Peyer's patch (tissue), 4 donors: ENCODE data around the gene GLI3. TPM values are rescaled to one million over a fixed set of nuclear protein-coding genes. Genes with fewer than 3 reads are reported as not detected.

ENCODE experiments used
- DNase-seq, 3 donors: peaks; one replicate each; pipeline ENCODE4 v3.0.0-alpha.2; 2017 to 2019
- H3K27ac ChIP-seq, 4 donors: fragments of 200-600 bp; sonication (generic); one replicate each; pipeline ENCODE4 v1.5.1; 2016 to 2019
- H3K27me3 ChIP-seq, 2 donors: fragments of 200-600 bp; sonication (generic); one replicate each; pipeline ENCODE4 v1.5.1; 2019
- H3K36me3 ChIP-seq, 3 donors: fragments of 200-600 bp; sonication (generic); one replicate each; pipeline ENCODE4 v1.5.1; 2016 to 2019
- H3K4me1 ChIP-seq, 4 donors: fragments of 200-600 bp; sonication (generic); one replicate each; pipeline ENCODE4 v1.5.1; 2016 to 2019
- H3K4me3 ChIP-seq, 4 donors: fragments of 200-600 bp; sonication (generic); 1 replicate in 3 of 4; 2 replicates in 1 of 4; pipeline ENCODE4 v1.5.1; 2016 to 2019; ENCODE audit warnings: mild to moderate bottlenecking in 1 of 4
- H3K9me3 ChIP-seq, 4 donors: fragments of 200-600 bp; sonication (generic); one replicate each; pipeline ENCODE4 v1.5.1; 2016 to 2019; ENCODE audit warnings: mild to moderate bottlenecking in 1 of 4
- CTCF ChIP-seq, 6 experiments: fragments of 450-650 bp in 4 of 6; fragments of 200-600 bp in 2 of 6; sonication (generic) in 1 of 6; IDR thresholded peaks; one replicate each; pipeline ENCODE4 v1.5.1; 2017 to 2019; ENCODE audit warnings: antibody characterized with exemption in 6 of 6, mild to moderate bottlenecking in 3 of 6, moderate library complexity in 1 of 6
- POLR2A ChIP-seq, 2 donors: fragments of 450-650 bp; IDR thresholded peaks; one replicate each; pipeline ENCODE4 v1.5.1; 2017; ENCODE audit warnings: antibody characterized with exemption in 2 of 2, mild to moderate bottlenecking in 2 of 2, moderate library complexity in 2 of 2
- total RNA-seq, 4 donors: library from RNA; depleted of rRNA; stranded (reverse); fragments of >200 nt; gene quantifications; one replicate each; pipeline ENCODE4 v1.1.0, GENCODE V29; 2016

The GLI3 gene
- total RNA-seq, 4 donors from 2014 or later: 0.53 to 30.5 (median 3.1) TPM

GRCh38 chr7:42174391-42174912 is 62.6 kb downstream of the GLI3 start:
- TF ChIP-seq CTCF (IDR thresholded peaks at IDR 0.05) (no peak), POLR2A (IDR thresholded peaks at IDR 0.05) (no peak)
- DNase-seq: no peak
- Histone ChIP-seq H3K27me3 (no peaks in the 10 kb centered on the region), H3K36me3 (no peaks in the 10 kb centered on the region), H3K27ac (peak overlapping the region in 1 of 4 donors; percentile 35), H3K9me3 (no peaks in the 10 kb centered on the region), H3K4me3 (no peak overlapping the region), H3K4me1 (no peaks in the 10 kb centered on the region)

GRCh38 chr7:42170724-42171123 is 66.3 kb downstream of the GLI3 start:
- H3K27ac ChIP-seq: no peak overlapping the region
- H3K36me3 ChIP-seq: no peaks in the 10 kb centered on the region
- no peak for DNase-seq
- H3K9me3 ChIP-seq: no peaks in the 10 kb centered on the region
- no peak overlapping the region for H3K4me3 ChIP-seq
- no peaks in the 10 kb centered on the region for H3K27me3 ChIP-seq
- TF ChIP-seq POLR2A (IDR thresholded peaks at IDR 0.05) (no peak), CTCF (IDR thresholded peaks at IDR 0.05) (no peak)
- H3K4me1 ChIP-seq: no peaks in the 10 kb centered on the region

- Histone ChIP-seq H3K4me1 (no peaks in the 10 kb centered on the region), H3K4me3 (no peak overlapping the region), H3K27ac (no peak overlapping the region), H3K36me3 (no peaks in the 10 kb centered on the region), H3K9me3 (no peaks in the 10 kb centered on the region), H3K27me3 (no peaks in the 10 kb centered on the region)
- no peak for TF ChIP-seq CTCF (IDR thresholded peaks at IDR 0.05)
- TF ChIP-seq POLR2A (IDR thresholded peaks at IDR 0.05): no peak
- DNase-seq: no peak
Measured at GRCh38 chr7:42168512-42168911, 68.5 kb downstream of the GLI3 start.

- H3K4me1 ChIP-seq: no peaks in the 10 kb centered on the region
- no peak overlapping the region for H3K4me3 ChIP-seq
- TF ChIP-seq CTCF (IDR thresholded peaks at IDR 0.05) (no peak), POLR2A (IDR thresholded peaks at IDR 0.05) (no peak)
- no peaks in the 10 kb centered on the region for H3K9me3 ChIP-seq
- no peak overlapping the region for H3K27ac ChIP-seq
- no peak for DNase-seq
- H3K27me3 ChIP-seq: no peaks in the 10 kb centered on the region
- H3K36me3 ChIP-seq: no peaks in the 10 kb centered on the region
Measured at GRCh38 chr7:42167631-42168236, 69.3 kb downstream of the GLI3 start.

- H3K4me3 ChIP-seq: no peak overlapping the region
- no peak overlapping the region for H3K27ac ChIP-seq
- no peak for TF ChIP-seq POLR2A (IDR thresholded peaks at IDR 0.05)
- DNase-seq: no peak
- H3K36me3 ChIP-seq: no peaks in the 10 kb centered on the region
- no peaks in the 10 kb centered on the region for H3K27me3 ChIP-seq
- no peaks in the 10 kb centered on the region for H3K4me1 ChIP-seq
- no peaks in the 10 kb centered on the region for H3K9me3 ChIP-seq
Measured at GRCh38 chr7:42167206-42167605, 69.8 kb downstream of the GLI3 start.

GRCh38 chr7:42164881-42165428 is 72.1 kb downstream of the GLI3 start:
- no peak overlapping the region for H3K4me3 ChIP-seq
- TF ChIP-seq POLR2A (IDR thresholded peaks at IDR 0.05): no peak
- no peak for TF ChIP-seq CTCF (IDR thresholded peaks at IDR 0.05)
- H3K4me1 ChIP-seq: no peaks in the 10 kb centered on the region
- no peaks in the 10 kb centered on the region for H3K9me3 ChIP-seq
- H3K27me3 ChIP-seq: no peaks in the 10 kb centered on the region
- H3K27ac ChIP-seq: no peak overlapping the region
- no peak for DNase-seq
- no peaks in the 10 kb centered on the region for H3K36me3 ChIP-seq
